Suprapubic skin (tissue), 4 donors: ENCODE results near the gene TGFB2. TPM values are rescaled to one million over a fixed set of nuclear protein-coding genes. Genes with fewer than 3 reads are reported as not detected.

Experiments
- DNase-seq, 2 donors: peaks; one replicate each; pipeline ENCODE4 v3.0.0-alpha.2; 2019; ENCODE audit warnings: low spot score in 2 of 2
- H3K27ac ChIP-seq: fragments of 200-600 bp; sonication (generic); one replicate; pipeline ENCODE4 v1.5.1; 2019
- H3K27me3 ChIP-seq: fragments of 200-600 bp; sonication (generic); one replicate; pipeline ENCODE4 v1.5.1; 2019
- H3K36me3 ChIP-seq: fragments of 200-600 bp; sonication (generic); one replicate; pipeline ENCODE4 v1.5.1; 2019
- H3K4me1 ChIP-seq: fragments of 200-600 bp; sonication (generic); one replicate; pipeline ENCODE4 v1.5.1; 2019
- H3K4me3 ChIP-seq: fragments of 200-600 bp; sonication (generic); one replicate; pipeline ENCODE4 v1.5.1; 2019; ENCODE audit warnings: mild to moderate bottlenecking
- H3K9me3 ChIP-seq: fragments of 200-600 bp; sonication (generic); one replicate; pipeline ENCODE4 v1.5.1; 2019
- CTCF ChIP-seq, 2 donors: fragments of 200-600 bp in 1 of 2; fragments of 450-650 bp in 1 of 2; sonication (generic) in 1 of 2; IDR thresholded peaks; one replicate each; pipeline ENCODE4 v1.5.1; 2016 to 2019; ENCODE audit warnings: antibody characterized with exemption in 2 of 2, mild to moderate bottlenecking in 1 of 2, moderate library complexity in 1 of 2
- EP300 ChIP-seq: sonication (generic); formaldehyde crosslinking; IDR thresholded peaks from one replicate; pipeline ENCODE4 v1.6.1; 2017; ENCODE audit warnings: antibody characterized with exemption
- POLR2A ChIP-seq, 2 donors: fragments of 450-650 bp; IDR thresholded peaks; one replicate each; pipeline ENCODE4 v1.6.1; 2017; ENCODE audit warnings: antibody characterized with exemption in 2 of 2, mild to moderate bottlenecking in 2 of 2, moderate library complexity in 2 of 2
- POLR2AphosphoS5 ChIP-seq, 3 donors: sonication (generic); formaldehyde crosslinking; IDR thresholded peaks; one replicate each; pipeline ENCODE4 v1.6.1; 2017; ENCODE audit warnings: antibody characterized with exemption in 3 of 3
- WGBS: methylation state at CpG from one replicate; pipeline ENCODE4 v1.1.5; 2018; 5-methylcytosine and 5-hydroxymethylcytosine counted together
- total RNA-seq, 4 donors: library from RNA; depleted of rRNA; stranded (reverse); fragments of >200 nt; gene quantifications; one replicate each; pipeline ENCODE4 v1.1.0, GENCODE V29; 2016

The TGFB2 gene
- total RNA-seq, 4 donors from 2014 or later = 0.60 to 3.9 (median 3.0) TPM

GRCh38 chr1:218392780-218393179 lies 47.6 kb downstream of the TGFB2 start:
- no peak for TF ChIP-seq POLR2A (IDR thresholded peaks at IDR 0.05)
- TF ChIP-seq POLR2AphosphoS5 (IDR thresholded peaks at IDR 0.05) = no peak
- TF ChIP-seq EP300 = no peak
- 66% methylated on average over 4 of the region's 4 CpGs for WGBS
- H3K4me1 ChIP-seq = peaks cover 16% of the 10 kb centered on the region
- DNase-seq = no peak
- H3K27me3 ChIP-seq = no peaks in the 10 kb centered on the region
- H3K27ac ChIP-seq = no peak overlapping the region
- no peaks in the 10 kb centered on the region for H3K9me3 ChIP-seq
- no peak overlapping the region for H3K4me3 ChIP-seq
- no peaks in the 10 kb centered on the region for H3K36me3 ChIP-seq

GRCh38 chr1:218394416-218394815 lies 49.3 kb downstream of the TGFB2 start:
- TF ChIP-seq POLR2AphosphoS5 (IDR thresholded peaks at IDR 0.05) = no peak
- no peak for TF ChIP-seq EP300
- TF ChIP-seq POLR2A (IDR thresholded peaks at IDR 0.05) = no peak
- TF ChIP-seq CTCF (IDR thresholded peaks at IDR 0.05) = no peak
- DNase-seq = peak in 1 of 2 donors; percentile 8
- Histone ChIP-seq H3K4me1 (peaks cover 16% of the 10 kb centered on the region), H3K36me3 (no peaks in the 10 kb centered on the region), H3K9me3 (no peaks in the 10 kb centered on the region), H3K27ac (no peak overlapping the region), H3K4me3 (no peak overlapping the region), H3K27me3 (no peaks in the 10 kb centered on the region)
- WGBS = 89% methylated on average over 11 of the region's 11 CpGs

GRCh38 chr1:218394989-218395388 lies 49.9 kb downstream of the TGFB2 start:
- H3K9me3 ChIP-seq = no peaks in the 10 kb centered on the region
- peak in 1 of 2 donors; percentile 6 for DNase-seq
- peaks cover 16% of the 10 kb centered on the region for H3K4me1 ChIP-seq
- H3K27me3 ChIP-seq = no peaks in the 10 kb centered on the region
- TF ChIP-seq CTCF (IDR thresholded peaks at IDR 0.05) (no peak), POLR2AphosphoS5 (IDR thresholded peaks at IDR 0.05) (no peak), EP300 (no peak), POLR2A (IDR thresholded peaks at IDR 0.05) (no peak)
- H3K27ac ChIP-seq = no peak overlapping the region
- WGBS = 97% methylated on average over 2 of the region's 2 CpGs
- no peak overlapping the region for H3K4me3 ChIP-seq
- H3K36me3 ChIP-seq = no peaks in the 10 kb centered on the region

GRCh38 chr1:218395916-218396315 lies 50.8 kb downstream of the TGFB2 start:
- Histone ChIP-seq H3K36me3 (no peaks in the 10 kb centered on the region), H3K9me3 (no peaks in the 10 kb centered on the region), H3K4me1 (peaks cover 9% of the 10 kb centered on the region), H3K27ac (no peak overlapping the region), H3K27me3 (no peaks in the 10 kb centered on the region), H3K4me3 (no peak overlapping the region)
- 85% methylated on average over 1 of the region's 1 CpG for WGBS
- no peak for DNase-seq
- TF ChIP-seq CTCF (IDR thresholded peaks at IDR 0.05) (no peak), POLR2A (IDR thresholded peaks at IDR 0.05) (no peak), POLR2AphosphoS5 (IDR thresholded peaks at IDR 0.05) (no peak), EP300 (no peak)

- Histone ChIP-seq H3K4me1 (peaks cover 4% of the 10 kb centered on the region), H3K4me3 (no peak overlapping the region), H3K36me3 (no peaks in the 10 kb centered on the region), H3K27ac (no peak overlapping the region), H3K27me3 (no peaks in the 10 kb centered on the region), H3K9me3 (no peaks in the 10 kb centered on the region)
- WGBS = 62% methylated on average over 8 of the region's 8 CpGs
- DNase-seq = no peak
- TF ChIP-seq POLR2AphosphoS5 (IDR thresholded peaks at IDR 0.05) = no peak
- no peak for TF ChIP-seq EP300
Observed at GRCh38 chr1:218397752-218398339, 52.7 kb downstream of the TGFB2 start.

GRCh38 chr1:218400624-218401023 lies 55.5 kb downstream of the TGFB2 start:
- WGBS = 87% methylated on average over 3 of the region's 3 CpGs
- H3K36me3 ChIP-seq = no peaks in the 10 kb centered on the region
- H3K27ac ChIP-seq = no peak overlapping the region
- no peaks in the 10 kb centered on the region for H3K27me3 ChIP-seq
- H3K9me3 ChIP-seq = no peaks in the 10 kb centered on the region
- no peaks in the 10 kb centered on the region for H3K4me1 ChIP-seq
- DNase-seq = no peak
- TF ChIP-seq POLR2AphosphoS5 (IDR thresholded peaks at IDR 0.05) (no peak), POLR2A (IDR thresholded peaks at IDR 0.05) (no peak), CTCF (IDR thresholded peaks at IDR 0.05) (no peak), EP300 (no peak)
- no peak overlapping the region for H3K4me3 ChIP-seq
